NB4 (cell line): ENCODE measurements around the gene PYGM.

ENCODE experiments used
- CTCF ChIP-seq: IDR thresholded peaks from one replicate; pipeline ENCODE4 v1.5.1; 2012; ENCODE audit warnings: low read depth, low read length
- MYC ChIP-seq: IDR thresholded peaks from 2 replicates; pipeline ENCODE4 v1.6.1; 2011; ENCODE audit warnings: low read depth, low read length
- POLR2A ChIP-seq: IDR thresholded peaks from 2 replicates; pipeline ENCODE4 v1.6.1; 2011; ENCODE audit warnings: mild to moderate bottlenecking; ENCODE audit not compliant: insufficient read length; ENCODE audit errors: extremely low read depth
- TF ChIP-seq, protein P1 (sequence below): IDR thresholded peaks from 2 replicates; pipeline ENCODE4 v1.6.1; 2011; ENCODE audit warnings: low read depth, low read length

DNA sequence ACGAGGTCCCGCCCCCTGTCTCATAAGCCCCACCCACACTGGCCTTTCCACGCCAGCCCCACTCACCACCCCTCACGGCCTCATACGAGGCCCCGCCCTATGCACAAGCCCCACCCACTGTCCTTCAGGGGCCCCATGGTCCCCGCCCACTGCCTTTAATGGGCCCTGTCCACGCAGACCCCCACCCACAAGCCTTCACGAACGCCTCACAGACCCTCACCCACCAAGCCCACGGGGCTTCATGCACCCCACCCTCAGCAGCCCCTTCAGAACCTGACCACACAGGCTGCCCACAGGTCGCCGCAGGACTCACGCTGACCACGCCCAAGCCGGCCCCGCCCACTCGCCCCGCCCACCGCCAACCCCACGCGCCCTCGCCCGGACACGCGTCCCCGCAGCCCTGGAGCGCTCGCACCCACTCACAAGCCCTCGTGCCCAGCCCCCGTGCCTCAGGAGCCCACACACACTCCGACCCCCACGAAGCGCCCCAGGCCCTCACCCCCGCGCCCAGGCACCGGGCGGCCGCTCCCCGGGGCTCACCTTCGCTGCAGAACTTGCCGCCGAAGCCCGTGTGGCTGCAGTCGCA is 47.3 kb downstream of the PYGM start:
- TF ChIP-seq POLR2A (no peak), CTCF (no peak), MYC (no peak)
- TF ChIP-seq, protein P1, sequence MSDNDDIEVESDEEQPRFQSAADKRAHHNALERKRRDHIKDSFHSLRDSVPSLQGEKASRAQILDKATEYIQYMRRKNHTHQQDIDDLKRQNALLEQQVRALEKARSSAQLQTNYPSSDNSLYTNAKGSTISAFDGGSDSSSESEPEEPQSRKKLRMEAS: no peak
